ENCODE results near the gene SCGB1D2.

SCGB1D2 gene

GRCh38 chr11:62273284-62273683 is 31.2 kb downstream of the SCGB1D2 start:
- no peaks in the 10 kb centered on the region for H3K36me3 ChIP-seq (ENCODE audit: insufficient read depth, low read length)
- no peak overlapping the region for H3K9ac ChIP-seq (ENCODE audit: low read depth, low read length)
- H3K4me1 ChIP-seq (ENCODE audit: insufficient read depth, low read length) = no peaks in the 10 kb centered on the region
- H3K9me3 ChIP-seq (ENCODE audit: control insufficient read depth, insufficient read depth, low read length) = no peaks in the 10 kb centered on the region; the same call in 1 of the 2 replicates

GRCh38 chr11:62273789-62274275 is 31.8 kb downstream of the SCGB1D2 start:
- H3K36me3 ChIP-seq (ENCODE audit: insufficient read depth, low read length) = no peaks in the 10 kb centered on the region
- no peaks in the 10 kb centered on the region; the same call in 1 of the 2 replicates for H3K9me3 ChIP-seq (ENCODE audit: control insufficient read depth, insufficient read depth, low read length)
- H3K9ac ChIP-seq (ENCODE audit: low read depth, low read length) = no peak overlapping the region
- no peaks in the 10 kb centered on the region for H3K4me1 ChIP-seq (ENCODE audit: insufficient read depth, low read length)

- Histone ChIP-seq H3K9me3 (ENCODE audit: control insufficient read depth, insufficient read depth, low read length) (peaks cover 18% of the 10 kb centered on the region), H3K9ac (ENCODE audit: low read depth, low read length) (no peak overlapping the region), H3K4me1 (ENCODE audit: insufficient read depth, low read length) (no peaks in the 10 kb centered on the region), H3K36me3 (ENCODE audit: insufficient read depth, low read length) (no peaks in the 10 kb centered on the region)
Observed at GRCh38 chr11:62280452-62280851, 38.4 kb downstream of the SCGB1D2 start.
